Measurements from ENCODE around the gene WDR33. TPM values are rescaled to one million over a fixed set of nuclear protein-coding genes. Genes with fewer than 3 reads are reported as not detected.

Gene WDR33
- total and polyA plus RNA-seq, 2 of the 13 experiments (the other 11 are each of a cell fraction or from before 2014, with no cell fraction given), result 54.9 to 78.2 TPM

DNA sequence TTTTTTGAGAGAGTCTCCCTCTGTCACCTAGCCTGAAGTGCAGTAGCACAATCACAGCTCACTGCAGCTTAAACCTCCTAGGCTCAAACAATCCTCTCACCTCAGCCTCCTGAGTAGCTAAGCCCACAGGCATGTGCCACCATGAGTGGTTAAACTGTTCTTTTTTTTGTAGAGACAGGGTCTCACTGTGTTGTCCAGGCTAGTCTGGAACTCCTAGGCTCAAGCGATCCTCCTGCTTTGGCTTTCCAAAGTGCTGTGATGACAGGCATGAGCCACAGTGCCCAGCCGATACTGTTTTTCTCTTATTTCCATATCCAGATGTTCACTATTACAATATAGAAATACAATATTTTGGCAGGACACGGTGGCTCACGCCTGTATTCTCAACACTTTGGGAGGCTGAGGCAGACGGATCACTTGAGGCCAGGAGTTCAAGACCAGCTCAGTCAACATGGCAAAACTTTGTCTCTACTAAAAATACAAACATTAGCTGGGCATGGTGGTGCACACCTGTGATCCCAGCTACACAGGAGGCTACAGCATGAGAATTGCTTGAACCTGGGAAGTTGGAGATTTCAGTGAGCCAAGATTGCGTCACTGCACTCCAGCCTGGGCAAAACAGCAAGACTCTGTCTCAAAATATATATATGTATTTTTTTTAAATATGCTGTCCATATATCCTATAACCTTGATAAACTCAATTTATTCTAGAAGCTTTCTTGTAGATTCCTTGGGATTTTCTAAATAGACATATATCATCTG lies 24.7 kb downstream of the WDR33 start:
- Histone ChIP-seq H3K36me3 (replicated peaks in 1 of 2; ENCODE audit: control insufficient read depth in 1 of 2, insufficient read depth in 2 of 2, low read length in 2 of 2) (peaks cover 2 to 9% of the 10 kb centered on the region in 2 experiments; a peak in 1 of 5 replicates), H3K79me2 (ENCODE audit: insufficient read depth, low read length) (peaks cover 59% of the 10 kb centered on the region), H3K9me3 (ENCODE audit: low read length) (no peaks in the 10 kb centered on the region), H3K4me3 (replicated peaks in 1 of 3; ENCODE audit: insufficient read depth in 1 of 3, low read depth in 2 of 3, low read length in 3 of 3) (no peak overlapping the region; a peak in 1 of 6 replicates), H4K20me1 (ENCODE audit: insufficient read depth, low read length) (peaks cover 38% of the 10 kb centered on the region), H3K4me1 (ENCODE audit: insufficient read depth, low read length) (peaks cover 41% of the 10 kb centered on the region), H2AFZ (ENCODE audit: low read length) (no peak overlapping the region), H3K9ac (ENCODE audit: insufficient read depth, low read depth, low read length) (peak overlapping the region; percentile 28; the same call in 1 of the 2 replicates), H3K4me2 (ENCODE audit: low read depth, low read length) (peak overlapping the region; percentile 43; the same call in 1 of the 2 replicates), H3K27ac (ENCODE audit: extremely low read length, insufficient read depth, low read length) (peak overlapping the region; percentile 73), H3K27me3 (ENCODE audit: control insufficient read depth in 1 of 2, insufficient read depth in 2 of 2, low read length in 2 of 2) (no peaks in the 10 kb centered on the region)
- no TSS peak for BruUV-seq (replicated peaks)
- ATAC-seq (no peak; the same call in 2 of the 3 replicates), DNase-seq (ENCODE audit: low spot score) (no peak), FAIRE-seq (no peak)
- ChIA-PET POLR2A (no interaction called here), CTCF (ENCODE audit: low intra/inter-chr PET ratio, low total read pairs) (no interaction called here)
- TF ChIP-seq BORCS8-MEF2B (CRISPR knock-in tag; IDR thresholded peaks at IDR 0.05) (peak; percentile 49; the same call in 1 of the 2 replicates), ZNF280D (CRISPR knock-in tag; IDR thresholded peaks at IDR 0.05) (peak; percentile 4; the same call in 1 of the 2 replicates), ATF7-NPFF (CRISPR knock-in tag; IDR thresholded peaks at IDR 0.05; ENCODE audit: low read depth) (peak; percentile 48; the same call in 1 of the 2 replicates), NAIF1 (CRISPR knock-in tag; IDR thresholded peaks at IDR 0.05; ENCODE audit: borderline replicate concordance) (no peak), ZNF121 (CRISPR knock-in tag; IDR thresholded peaks at IDR 0.05) (peak; percentile 92), ZNF891 (CRISPR knock-in tag; IDR thresholded peaks at IDR 0.05) (no peak), ESRRA (CRISPR knock-in tag; IDR thresholded peaks at IDR 0.05; ENCODE audit: low read depth) (no peak), CEBPB (IDR thresholded peaks at IDR 0.05; ENCODE audit: borderline replicate concordance, low read depth, low read length) (peak; percentile 79), ZNF501 (CRISPR knock-in tag; IDR thresholded peaks at IDR 0.05) (0 out of 2 replicates have a peak, but pooled peaks have one; percentile 24), STAG1 (CRISPR knock-in tag; IDR thresholded peaks at IDR 0.05) (no peak), ZMYM3 (CRISPR knock-in tag; IDR thresholded peaks at IDR 0.05) (peak; percentile 65), ZNF598 (CRISPR knock-in tag; IDR thresholded peaks at IDR 0.05; ENCODE audit: borderline replicate concordance) (0 out of 2 replicates have a peak, but pooled peaks have one; percentile 49), CEBPG (CRISPR knock-in tag; IDR thresholded peaks at IDR 0.05) (peak; percentile 83), ZNF460 (CRISPR knock-in tag; IDR thresholded peaks at IDR 0.05; ENCODE audit: borderline replicate concordance) (peak; percentile 94), KDM1A (CRISPR knock-in tag; IDR thresholded peaks at IDR 0.05) (0 out of 2 replicates have a peak, but pooled peaks have one; percentile 35), ZNF331 (CRISPR knock-in tag; IDR thresholded peaks at IDR 0.05) (0 out of 2 replicates have a peak, but pooled peaks have one; percentile 9), HOXA3 (CRISPR knock-in tag; IDR thresholded peaks at IDR 0.05) (no peak), TOPORS (CRISPR knock-in tag; IDR thresholded peaks at IDR 0.05) (0 out of 2 replicates have a peak, but pooled peaks have one; percentile 47)
- TF ChIP-seq, protein P1, sequence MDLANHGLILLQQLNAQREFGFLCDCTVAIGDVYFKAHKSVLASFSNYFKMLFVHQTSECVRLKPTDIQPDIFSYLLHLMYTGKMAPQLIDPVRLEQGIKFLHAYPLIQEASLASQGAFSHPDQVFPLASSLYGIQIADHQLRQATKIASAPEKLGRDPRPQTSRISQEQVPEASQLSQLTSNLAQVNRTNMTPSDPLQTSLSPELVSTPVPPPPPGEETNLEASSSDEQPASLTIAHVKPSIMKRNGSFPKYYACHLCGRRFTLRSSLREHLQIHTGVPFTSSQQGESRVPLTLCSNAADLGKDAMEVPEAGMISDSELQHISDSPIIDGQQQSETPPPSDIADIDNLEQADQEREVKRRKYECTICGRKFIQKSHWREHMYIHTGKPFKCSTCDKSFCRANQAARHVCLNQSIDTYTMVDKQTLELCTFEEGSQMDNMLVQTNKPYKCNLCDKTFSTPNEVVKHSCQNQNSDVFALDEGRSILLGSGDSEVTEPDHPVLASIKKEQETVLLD (CRISPR knock-in tag; IDR thresholded peaks at IDR 0.05; ENCODE audit: low read depth), result no peak
- intact Hi-C loops (cut with micrococcal nuclease; ENCODE audit: unreplicated experiment) (no loop called here), in situ Hi-C loops (cut with HindIII; ENCODE audit: extremely low pct_ligation_motif_present, low pct_unique_long_range_greater_than_20kb) (no loop called here)
- WGBS (ENCODE audit: low lambda C conversion rate), result 88% methylated on average over 6 of the region's 6 CpGs
